HepG2 (cell line): ENCODE results near the gene ZNF79. TPM values are rescaled to one million over a fixed set of nuclear protein-coding genes. Genes with fewer than 3 reads are reported as not detected.

Experiments
- BORCS8-MEF2B ChIP-seq: sonication (generic); formaldehyde crosslinking; IDR thresholded peaks from 2 replicates; pipeline ENCODE4 v1.8.0; 2022; ENCODE audit warnings: mild to moderate bottlenecking, missing genetic modification reagents
- CENPT ChIP-seq: sonication (generic); formaldehyde crosslinking; IDR thresholded peaks from 2 replicates; pipeline ENCODE4 v1.8.0; 2022; ENCODE audit warnings: low read depth, mild to moderate bottlenecking, moderate library complexity, missing genetic modification reagents
- CREB3 ChIP-seq: sonication (generic); formaldehyde crosslinking; IDR thresholded peaks from 2 replicates; pipeline ENCODE4 v1.5.0; 2020; ENCODE audit warnings: missing genetic modification reagents
- E2F1 ChIP-seq: sonication (generic); formaldehyde crosslinking; IDR thresholded peaks from 2 replicates; pipeline ENCODE4 v1.5.0; 2020; ENCODE audit warnings: missing genetic modification reagents
- ETV5 ChIP-seq: IDR thresholded peaks from 2 replicates; pipeline ENCODE4 v1.6.1; 2018; ENCODE audit warnings: missing biosample characterization, missing genetic modification reagents, inconsistent platforms, borderline replicate concordance
- HBP1 ChIP-seq: IDR thresholded peaks from 2 replicates; pipeline ENCODE4 v1.6.1; 2016; ENCODE audit warnings: low read depth, control low read depth
- HHEX ChIP-seq: IDR thresholded peaks from 2 replicates; pipeline ENCODE4 v1.6.1; 2016; ENCODE audit warnings: control low read depth
- ISL2 ChIP-seq: sonication (generic); formaldehyde crosslinking; IDR thresholded peaks from 2 replicates; pipeline ENCODE4 v1.5.0; 2020; ENCODE audit warnings: missing genetic modification reagents
- KLF6 ChIP-seq: IDR thresholded peaks from 2 replicates; pipeline ENCODE4 v1.8.0; 2016; ENCODE audit warnings: missing biosample characterization, missing genetic modification reagents
- KMT2B ChIP-seq: IDR thresholded peaks from 2 replicates; pipeline ENCODE4 v1.6.1; 2016; ENCODE audit warnings: missing genetic modification reagents, missing compliant biosample characterization
- PITX1 ChIP-seq: sonication (generic); formaldehyde crosslinking; IDR thresholded peaks from 2 replicates; pipeline ENCODE4 v1.5.1; 2020; ENCODE audit warnings: mild to moderate bottlenecking, missing genetic modification reagents
- SIX1 ChIP-seq: sonication (generic); formaldehyde crosslinking; IDR thresholded peaks from 2 replicates; pipeline ENCODE4 v1.4.0; 2020; ENCODE audit warnings: missing genetic modification reagents, borderline replicate concordance
- TGIF2 ChIP-seq: IDR thresholded peaks from 2 replicates; pipeline ENCODE4 v1.6.1; 2016; ENCODE audit warnings: control low read depth, missing compliant biosample characterization
- THYN1 ChIP-seq: sonication (generic); formaldehyde crosslinking; IDR thresholded peaks from 2 replicates; pipeline ENCODE4 v1.8.1; 2023; ENCODE audit warnings: low read depth, mild to moderate bottlenecking, moderate library complexity, missing genetic modification reagents, borderline replicate concordance
- ZBTB1 ChIP-seq: sonication (generic); formaldehyde crosslinking; IDR thresholded peaks from 2 replicates; pipeline ENCODE4 v1.4.0; 2020; ENCODE audit warnings: missing genetic modification reagents, borderline replicate concordance
- ZBTB25 ChIP-seq: IDR thresholded peaks from 2 replicates; pipeline ENCODE4 v1.6.1; 2018; ENCODE audit warnings: missing genetic modification reagents
- ZBTB8A ChIP-seq: sonication (generic); formaldehyde crosslinking; IDR thresholded peaks from 2 replicates; pipeline ENCODE4 v1.4.0; 2020; ENCODE audit warnings: mild to moderate bottlenecking, low read depth, missing genetic modification reagents, borderline replicate concordance
- ZFYVE20 ChIP-seq: sonication (generic); formaldehyde crosslinking; IDR thresholded peaks from 2 replicates; pipeline ENCODE4 v1.8.0; 2023; ENCODE audit warnings: low read depth, mild to moderate bottlenecking, moderate library complexity, missing genetic modification reagents, borderline replicate concordance
- ZNF18 ChIP-seq: sonication (generic); formaldehyde crosslinking; IDR thresholded peaks from 2 replicates; pipeline ENCODE4 v1.8.0; 2022; ENCODE audit warnings: mild to moderate bottlenecking, missing genetic modification reagents; ENCODE audit not compliant: insufficient replicate concordance
- ZNF275 ChIP-seq: sonication (generic); formaldehyde crosslinking; IDR thresholded peaks from 2 replicates; pipeline ENCODE4 v1.8.0; 2022; ENCODE audit warnings: missing genetic modification reagents, mild to moderate bottlenecking, inconsistent platforms, borderline replicate concordance
- ZNF34 ChIP-seq: sonication (generic); formaldehyde crosslinking; IDR thresholded peaks from 2 replicates; pipeline ENCODE4 v1.4.0; 2020; ENCODE audit warnings: mild to moderate bottlenecking, missing genetic modification reagents, borderline replicate concordance
- ZNF546 ChIP-seq: sonication (generic); formaldehyde crosslinking; conservative IDR thresholded peaks from 2 replicates; pipeline ENCODE4 v1.8.1; 2023; ENCODE audit warnings: mild to moderate bottlenecking, missing genetic modification reagents
- ZNF652 ChIP-seq: IDR thresholded peaks from 2 replicates; pipeline ENCODE4 v1.6.1; 2016; ENCODE audit warnings: low read depth, borderline replicate concordance
- ZSCAN31 ChIP-seq: sonication (generic); formaldehyde crosslinking; IDR thresholded peaks from 2 replicates; pipeline ENCODE4 v1.5.0; 2020; ENCODE audit warnings: low read depth, mild to moderate bottlenecking, missing genetic modification reagents
- polyA plus RNA-seq, 8 experiments: library from polyadenylated mRNA; depleted of rRNA in 3 of 8; stranded (reverse) in 7 of 8; unstranded in 1 of 8; fragments of >200 nt; fragmentation: Illumina TruSeq in 4 of 8; extraction: Trizol in 4 of 8; gene quantifications; 2 replicates each; pipeline versions ENCODE4 v1.2.1 to v1.2.3, GENCODE V29; 2011 to 2016; ENCODE audit warnings: low read depth in 4 of 8, missing spikeins in 1 of 8, mixed read lengths in 1 of 8; ENCODE audit not compliant: insufficient read depth in 1 of 8
- total RNA-seq, 5 experiments: library from RNA; depleted of rRNA; stranded (reverse); fragments of >200 nt; fragmentation: Illumina TruSeq; extraction: Trizol; gene quantifications; 2 replicates each; pipeline ENCODE4 v1.2.3, GENCODE V29; 2016; ENCODE audit warnings: low read depth in 1 of 5

Gene ZNF79
- total and polyA plus RNA-seq, 2 of the 13 experiments (the other 11 are each of a cell fraction or from before 2014, with no cell fraction given): 3.7 to 8.1 TPM

- peak; percentile 38; the same call in 1 of the 2 replicates for TF ChIP-seq KMT2B (CRISPR knock-in tag)
- TF ChIP-seq ISL2 (CRISPR knock-in tag): peak; percentile 86
- TF ChIP-seq ZNF652 (CRISPR knock-in tag): peak; percentile 11; the same call in 1 of the 2 replicates
- peak; percentile 66 for TF ChIP-seq HHEX (CRISPR knock-in tag)
- 0 out of 2 replicates have a peak, but pooled peaks have one; percentile 18 for TF ChIP-seq BORCS8-MEF2B (CRISPR knock-in tag)
- peak; percentile 61; the same call in 1 of the 2 replicates for TF ChIP-seq ZBTB25 (CRISPR knock-in tag)
- TF ChIP-seq CREB3 (CRISPR knock-in tag): no peak
- TF ChIP-seq ZBTB1 (CRISPR knock-in tag): no peak
- TF ChIP-seq PITX1 (CRISPR knock-in tag): peak; percentile 76
- TF ChIP-seq ZNF546 (CRISPR knock-in tag): no peak
- TF ChIP-seq KLF6 (CRISPR knock-in tag): no peak
- no peak for TF ChIP-seq ZNF34 (CRISPR knock-in tag)
- peak; percentile 79; the same call in 1 of the 2 replicates for TF ChIP-seq HBP1 (CRISPR knock-in tag)
- TF ChIP-seq THYN1: no peak
- no peak for TF ChIP-seq CENPT (CRISPR knock-in tag)
- no peak for TF ChIP-seq ZBTB8A (CRISPR knock-in tag)
- peak; percentile 99 for TF ChIP-seq ETV5 (CRISPR knock-in tag)
- no peak for TF ChIP-seq ZNF275 (CRISPR knock-in tag)
- peak; percentile 53; the same call in 1 of the 2 replicates for TF ChIP-seq SIX1 (CRISPR knock-in tag)
- no peak for TF ChIP-seq E2F1 (CRISPR knock-in tag)
- no peak for TF ChIP-seq ZFYVE20
- no peak for TF ChIP-seq ZNF18
- TF ChIP-seq ZSCAN31: 0 out of 2 replicates have a peak, but pooled peaks have one; percentile 44
- peak; percentile 44; the same call in 1 of the 2 replicates for TF ChIP-seq TGIF2 (CRISPR knock-in tag)
These were observed 33.6 kb upstream of the ZNF79 start (continued) for GRCh38 chr9:127390563-127390962.
